A673 (cell line): ENCODE results near the gene POLG2. TPM values are rescaled to one million over a fixed set of nuclear protein-coding genes. Genes with fewer than 3 reads are reported as not detected.

Experiments used
- BruUV-seq: library from RNA; stranded (reverse); fragments of 400-500 nt; replicated peaks from 2 replicates; lab custom pipeline; 2021; lab: Mats Ljungman, UMichigan
- CTCF ChIA-PET: fragments of 300-600 bp; sonication (Branson Sonifier 250); formaldehyde crosslinking; loops from one replicate; lab custom pipeline; 2022; ENCODE audit warnings: antibody characterized with exemption; lab: Charles Lee
- POLR2A ChIA-PET: fragments of 300-600 bp; sonication (Branson Sonifier 250); formaldehyde crosslinking; loops from one replicate; lab custom pipeline; 2022; ENCODE audit warnings: antibody characterized with exemption; ENCODE audit not compliant: low non-redundant PET; lab: Charles Lee
- DNase-seq: peaks from one replicate; pipeline ENCODE4 v3.0.0-alpha.2; 2015; ENCODE audit warnings: low spot score
- H3K27ac ChIP-seq: fragments of 200-600 bp; sonication (generic); 2 replicates; pipeline ENCODE4 v1.5.1; 2016; ENCODE audit warnings: mixed run types, low read depth, mild to moderate bottlenecking, mixed read lengths, antibody characterized with exemption, low read length; ENCODE audit not compliant: poor library complexity, severe bottlenecking
- H3K27me3 ChIP-seq: fragments of 200-600 bp; sonication (generic); replicated peaks from 2 replicates; pipeline ENCODE4 v1.6.1; 2017; ENCODE audit warnings: mixed run types, low read depth, mild to moderate bottlenecking, mixed read lengths, antibody characterized with exemption, low read length; ENCODE audit not compliant: insufficient read depth, poor library complexity
- H3K36me3 ChIP-seq: fragments of 200-600 bp; sonication (generic); 2 replicates; pipeline ENCODE4 v1.6.1; 2016; ENCODE audit warnings: mixed run types, mild to moderate bottlenecking, mixed read lengths, antibody characterized with exemption, low read length; ENCODE audit not compliant: insufficient read depth, poor library complexity, severe bottlenecking
- H3K4me1 ChIP-seq: fragments of 200-600 bp; sonication (generic); 2 replicates; pipeline ENCODE4 v1.6.1; 2017; ENCODE audit warnings: mixed run types, mild to moderate bottlenecking, mixed read lengths, antibody characterized with exemption, low read length; ENCODE audit not compliant: insufficient read depth, poor library complexity, severe bottlenecking
- H3K4me3 ChIP-seq: fragments of 200-600 bp; sonication (generic); 2 replicates; pipeline ENCODE4 v1.5.1; 2016; ENCODE audit warnings: low read depth, mixed run types, mild to moderate bottlenecking, mixed read lengths, low read length; ENCODE audit not compliant: poor library complexity, severe bottlenecking
- H3K9me3 ChIP-seq: fragments of 200-600 bp; sonication (generic); 2 replicates; pipeline ENCODE4 v1.6.1; 2016; ENCODE audit warnings: mixed run types, low read depth, mild to moderate bottlenecking, mixed read lengths, antibody characterized with exemption, low read length; ENCODE audit not compliant: poor library complexity, severe bottlenecking
- EZH2 ChIP-seq: fragments of 200-600 bp; sonication (generic); IDR thresholded peaks from 2 replicates; pipeline ENCODE4 v1.6.1; 2017; ENCODE audit warnings: borderline replicate concordance, low read depth, mild to moderate bottlenecking, mixed read lengths, antibody characterized with exemption, low read length; ENCODE audit not compliant: poor library complexity, severe bottlenecking
- intact Hi-C: fragments of 100-400 bp; cut with micrococcal nuclease; formaldehyde crosslinking; loops from one replicate; pipeline ENCODE4 v1.10.0; 2022; ENCODE audit not compliant: unreplicated experiment
- total RNA-seq: library from RNA; stranded (reverse); gene quantifications from 2 replicates; pipeline ENCODE4 v1.2.3, GENCODE V29; 2021
- TF ChIP-seq, protein P1 (sequence below): fragments of 300-800, 200-600 bp; sonication (generic); conservative IDR thresholded peaks from 2 replicates; pipeline ENCODE4 v1.5.1; 2017; ENCODE audit warnings: low read depth, mild to moderate bottlenecking, antibody characterized with exemption, low read length, moderate library complexity, mixed read lengths

POLG2 gene
- total RNA-seq, 1 experiment from 2014 or later = 25.6 TPM

DNA sequence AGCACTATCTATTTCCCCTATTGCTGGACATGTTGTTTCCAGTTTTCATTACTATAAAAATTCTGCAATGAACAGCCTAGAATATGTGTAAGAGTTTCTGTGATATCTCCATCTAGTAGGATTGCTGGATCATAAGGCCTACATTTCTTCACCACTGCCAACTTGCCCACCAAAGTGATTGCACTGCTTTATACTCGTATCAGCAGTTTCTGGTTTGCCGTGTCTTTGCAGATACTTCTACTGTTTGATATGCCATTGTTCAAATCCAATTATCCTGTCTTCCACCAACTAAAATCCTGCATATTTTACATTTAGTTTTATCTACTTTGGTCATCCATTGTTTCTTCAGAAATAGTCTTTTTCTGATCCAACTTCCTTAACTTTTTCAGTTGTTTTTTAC lies 31.1 kb upstream of the POLG2 start:
- ChIA-PET POLR2A (no interaction called here), CTCF (no interaction called here)
- Histone ChIP-seq H3K4me1 (no peaks in the 10 kb centered on the region), H3K9me3 (no peaks in the 10 kb centered on the region), H3K27ac (no peak overlapping the region), H3K4me3 (no peak overlapping the region), H3K27me3 (no peaks in the 10 kb centered on the region), H3K36me3 (peaks cover 100% of the 10 kb centered on the region)
- DNase-seq = no peak
- TF ChIP-seq, protein P1, sequence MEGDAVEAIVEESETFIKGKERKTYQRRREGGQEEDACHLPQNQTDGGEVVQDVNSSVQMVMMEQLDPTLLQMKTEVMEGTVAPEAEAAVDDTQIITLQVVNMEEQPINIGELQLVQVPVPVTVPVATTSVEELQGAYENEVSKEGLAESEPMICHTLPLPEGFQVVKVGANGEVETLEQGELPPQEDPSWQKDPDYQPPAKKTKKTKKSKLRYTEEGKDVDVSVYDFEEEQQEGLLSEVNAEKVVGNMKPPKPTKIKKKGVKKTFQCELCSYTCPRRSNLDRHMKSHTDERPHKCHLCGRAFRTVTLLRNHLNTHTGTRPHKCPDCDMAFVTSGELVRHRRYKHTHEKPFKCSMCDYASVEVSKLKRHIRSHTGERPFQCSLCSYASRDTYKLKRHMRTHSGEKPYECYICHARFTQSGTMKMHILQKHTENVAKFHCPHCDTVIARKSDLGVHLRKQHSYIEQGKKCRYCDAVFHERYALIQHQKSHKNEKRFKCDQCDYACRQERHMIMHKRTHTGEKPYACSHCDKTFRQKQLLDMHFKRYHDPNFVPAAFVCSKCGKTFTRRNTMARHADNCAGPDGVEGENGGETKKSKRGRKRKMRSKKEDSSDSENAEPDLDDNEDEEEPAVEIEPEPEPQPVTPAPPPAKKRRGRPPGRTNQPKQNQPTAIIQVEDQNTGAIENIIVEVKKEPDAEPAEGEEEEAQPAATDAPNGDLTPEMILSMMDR = no peak
- TF ChIP-seq EZH2 = no peak
- no TSS peak for BruUV-seq
- intact Hi-C loops = no loop called here

DNA sequence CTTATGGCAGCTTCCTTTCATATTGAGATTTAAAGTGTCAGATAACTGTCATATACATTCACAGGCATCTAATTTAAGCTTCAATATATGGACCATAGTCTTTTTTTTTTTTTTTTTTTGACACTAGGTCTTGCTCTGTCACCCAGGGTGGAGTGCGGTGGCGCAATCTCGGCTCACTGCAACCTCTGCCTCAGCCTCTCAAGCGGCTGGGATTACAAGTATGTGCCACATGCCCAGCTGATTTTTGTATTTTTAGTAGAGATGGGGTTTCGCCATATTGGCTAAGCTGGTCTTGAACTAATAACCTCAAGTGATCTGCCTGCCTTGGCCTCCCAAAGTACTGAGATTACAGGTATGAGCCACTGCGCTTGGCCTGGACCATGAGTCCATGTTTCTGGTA lies 23.5 kb upstream of the POLG2 start:
- Histone ChIP-seq H3K4me3 (no peak overlapping the region), H3K4me1 (peaks cover 12% of the 10 kb centered on the region), H3K27ac (no peak overlapping the region), H3K27me3 (no peaks in the 10 kb centered on the region), H3K36me3 (peaks cover 89% of the 10 kb centered on the region), H3K9me3 (no peaks in the 10 kb centered on the region)
- TF ChIP-seq EZH2 = no peak
- TF ChIP-seq, protein P1 = no peak
- POLR2A ChIA-PET = no interaction called here
- intact Hi-C loops = no loop called here
- BruUV-seq = no TSS peak
- no peak for DNase-seq
- CTCF ChIA-PET = no interaction called here

DNA sequence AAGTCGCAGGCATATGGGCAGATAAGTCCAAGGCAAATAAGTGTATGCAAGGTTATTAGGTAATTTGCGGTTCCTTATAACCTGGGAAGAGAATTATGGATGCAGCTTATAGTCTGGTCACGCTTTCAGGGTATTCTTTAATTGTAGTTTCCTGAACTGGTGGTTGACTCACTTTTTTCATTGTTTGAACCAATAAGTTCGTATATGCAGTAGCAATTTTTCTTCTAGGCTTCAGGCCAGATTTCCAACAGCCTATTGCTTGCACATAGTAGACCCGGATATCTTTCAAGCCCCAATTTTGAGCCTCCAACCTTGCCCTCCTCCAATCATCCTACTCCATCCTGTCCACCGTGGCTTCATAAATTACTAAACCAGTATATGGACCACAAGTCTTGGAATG lies 22.7 kb upstream of the POLG2 start:
- ChIA-PET CTCF (no interaction called here), POLR2A (no interaction called here)
- peak; percentile 61 for DNase-seq
- BruUV-seq = no TSS peak
- peak overlapping the region; percentile 34 for H3K27ac ChIP-seq
- peaks cover 89% of the 10 kb centered on the region for H3K36me3 ChIP-seq
- no peaks in the 10 kb centered on the region for H3K9me3 ChIP-seq
- intact Hi-C loops = no loop called here
- no peak for TF ChIP-seq EZH2
- TF ChIP-seq, protein P1 = no peak
- peaks cover 12% of the 10 kb centered on the region for H3K4me1 ChIP-seq
- H3K27me3 ChIP-seq = no peaks in the 10 kb centered on the region
- H3K4me3 ChIP-seq = no peak overlapping the region
